Activated T-helper 1 cell treated with anti-CD3 and anti-CD28 coated beads, Interleukin-2, amount 50 U/mL, for 16 hours (primary cell): ENCODE results near the gene RNASE12.
"Not testable (repeated sequence)": the region's sequence is repeated elsewhere in the genome, so short reads cannot be mapped to it uniquely, and the experiment has no call there.

Source experiments
- DNase-seq, 2 donors: peaks; one replicate each; pipeline ENCODE4 v3.0.0-alpha.2; 2020; ENCODE audit warnings: low read depth in 1 of 2, low spot score in 1 of 2

The RNASE12 gene

DNA sequence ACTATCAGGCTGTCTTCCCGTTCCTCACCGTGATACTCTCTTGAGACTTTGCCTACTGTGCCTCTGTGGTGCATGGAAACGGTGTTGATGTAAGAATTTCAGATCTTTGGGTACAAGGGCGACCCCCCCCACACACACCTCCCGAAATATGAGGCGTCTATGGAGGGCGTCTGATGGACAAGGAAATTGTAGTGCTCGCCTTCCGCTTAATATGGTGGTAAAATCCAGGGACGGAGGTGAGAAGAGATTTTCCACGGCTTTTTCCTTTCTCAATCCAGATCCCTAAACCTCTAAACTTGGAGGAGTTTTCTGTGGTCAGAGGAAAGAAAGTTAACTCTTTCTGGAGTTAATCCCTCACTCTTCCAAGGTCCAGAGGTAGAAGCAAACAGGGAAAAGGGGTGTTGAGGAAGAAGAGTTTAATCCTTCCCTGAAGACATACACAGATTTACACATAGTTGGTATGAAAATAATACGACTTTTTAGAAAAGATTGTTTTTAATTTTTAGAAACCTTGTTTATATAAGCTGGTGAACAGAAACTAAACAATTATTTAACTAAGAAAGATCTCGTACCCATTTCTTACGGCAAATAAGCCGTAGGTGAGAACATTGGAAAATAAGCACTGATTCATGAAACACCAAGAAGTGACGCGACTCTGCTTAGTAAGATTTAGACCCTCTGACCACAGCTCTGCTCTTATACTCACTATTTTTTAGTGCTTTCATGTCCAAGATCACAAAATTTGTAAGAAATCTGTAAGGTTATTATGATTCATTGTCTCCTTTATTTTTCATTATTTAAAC lies 23.1 kb upstream of the RNASE12 start:
- no peak for DNase-seq

DNA sequence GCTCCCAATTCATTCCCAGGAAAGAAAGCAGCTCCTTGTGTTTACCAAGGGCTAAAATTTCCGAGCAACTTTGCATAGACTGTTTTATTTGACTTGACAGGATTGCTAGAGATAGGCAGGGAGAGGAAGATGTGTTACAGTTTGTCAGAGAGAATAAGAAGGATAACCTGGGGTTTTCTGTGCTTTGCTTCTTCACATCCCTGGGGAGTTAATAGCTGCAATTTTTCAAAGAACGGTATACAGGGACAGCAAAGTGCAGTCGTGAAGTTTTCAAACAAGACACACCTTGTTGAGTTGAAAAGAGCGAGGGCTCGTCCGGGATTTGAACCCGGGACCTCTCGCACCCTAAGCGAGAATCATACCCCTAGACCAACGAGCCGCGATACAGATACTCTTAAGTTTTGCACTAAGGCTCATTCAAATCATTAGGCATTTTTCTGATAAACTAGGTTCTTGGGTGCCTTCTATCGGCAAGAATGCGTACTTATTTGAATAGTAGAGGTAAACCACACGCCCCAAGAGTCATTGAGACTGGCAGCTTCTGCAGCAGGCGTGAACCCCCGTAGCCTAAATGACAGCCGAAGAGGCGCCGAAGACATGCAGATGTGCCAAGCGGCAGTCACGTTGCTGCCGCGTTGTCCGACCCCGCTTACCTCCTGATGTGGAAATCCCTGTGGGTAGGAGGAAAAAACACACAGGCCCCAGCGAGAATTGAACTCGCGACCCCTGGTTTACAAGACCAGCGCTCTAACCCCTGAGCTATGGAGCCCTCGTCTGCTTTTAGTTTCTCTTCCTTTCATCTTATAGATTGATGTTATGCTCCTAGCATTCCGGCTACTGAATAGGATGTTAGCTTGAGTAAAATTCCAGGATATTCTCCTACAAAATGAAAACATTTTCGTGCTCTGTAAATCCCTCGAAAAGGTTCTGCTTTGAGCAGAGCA lies 22.2 kb upstream of the RNASE12 start:
- DNase-seq: peak; percentile 54 to 69

DNA sequence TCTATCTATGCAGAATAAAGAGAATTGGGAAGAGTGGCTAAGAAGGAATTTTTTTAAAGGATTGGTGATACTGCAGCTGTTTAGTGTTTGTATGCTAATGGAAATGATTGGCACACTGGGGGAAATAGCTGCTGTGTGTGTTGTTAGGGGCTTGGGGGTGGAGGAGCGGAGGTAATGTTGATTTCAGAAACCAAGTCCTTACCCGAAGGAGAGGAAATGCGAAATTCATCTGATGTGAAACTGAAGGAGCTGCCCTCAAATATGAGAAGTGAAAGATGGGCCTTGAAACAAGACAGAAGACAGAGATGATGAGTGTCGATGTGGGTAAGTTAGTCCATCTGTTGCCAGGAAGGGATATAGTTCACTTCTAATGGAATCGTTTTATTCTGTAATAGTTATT lies 21.2 kb upstream of the RNASE12 start:
- no peak for DNase-seq

DNA sequence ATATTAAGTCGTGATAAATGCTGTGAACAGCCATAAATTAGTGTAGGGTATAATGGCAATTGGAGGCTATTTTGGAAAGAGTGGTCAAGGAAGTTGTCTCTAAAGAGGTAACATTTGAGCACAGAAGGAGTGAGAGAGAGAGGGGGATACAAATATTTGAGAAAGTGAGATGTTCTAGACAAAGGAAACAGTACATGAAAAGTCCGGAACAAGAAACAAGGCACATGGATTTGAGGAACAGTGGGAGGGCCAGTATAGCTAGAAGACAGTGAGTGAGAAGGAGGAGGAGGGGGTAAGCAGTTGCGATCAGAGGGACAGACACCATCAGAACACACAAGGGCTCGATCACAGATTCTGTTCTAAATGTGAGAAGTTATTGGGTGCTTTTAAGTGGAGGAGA lies 20.1 kb upstream of the RNASE12 start:
- DNase-seq: no peak

DNA sequence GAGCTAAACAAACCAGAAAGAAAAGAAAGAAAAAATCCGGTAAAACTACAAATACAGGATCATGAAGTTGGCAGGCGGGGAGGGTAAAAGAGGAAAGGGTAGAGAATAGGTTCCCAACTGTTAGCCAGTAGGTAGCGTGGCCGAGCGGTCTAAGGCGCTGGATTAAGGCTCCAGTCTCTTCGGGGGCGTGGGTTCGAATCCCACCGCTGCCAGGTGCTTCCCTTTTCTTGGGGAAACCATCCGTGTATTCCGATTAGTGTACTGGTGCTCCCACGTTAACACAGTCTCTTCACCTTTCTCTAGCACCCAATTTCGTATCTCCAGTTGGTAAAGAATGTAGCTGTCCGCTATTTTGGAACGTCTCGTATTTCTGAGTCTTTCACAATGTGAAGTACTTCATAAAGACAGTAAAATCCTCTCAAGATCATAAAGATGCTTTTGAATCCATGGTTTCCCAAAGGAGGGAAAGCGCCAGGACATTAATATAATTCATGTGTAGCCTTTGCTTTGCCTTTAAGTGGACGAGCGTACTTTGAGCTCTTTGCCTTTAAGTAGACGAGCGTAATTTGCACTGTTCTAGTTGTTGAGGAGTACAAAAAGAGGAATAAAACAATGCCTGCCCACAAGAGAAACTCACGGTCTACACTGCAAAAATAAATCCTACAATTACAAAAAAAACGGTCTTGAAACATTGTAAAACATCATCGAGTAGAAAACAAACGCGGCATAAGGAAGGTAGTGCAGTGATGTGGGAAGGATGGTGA lies 19.0 kb upstream of the RNASE12 start:
- DNase-seq: peak; percentile 33 to 53

DNA sequence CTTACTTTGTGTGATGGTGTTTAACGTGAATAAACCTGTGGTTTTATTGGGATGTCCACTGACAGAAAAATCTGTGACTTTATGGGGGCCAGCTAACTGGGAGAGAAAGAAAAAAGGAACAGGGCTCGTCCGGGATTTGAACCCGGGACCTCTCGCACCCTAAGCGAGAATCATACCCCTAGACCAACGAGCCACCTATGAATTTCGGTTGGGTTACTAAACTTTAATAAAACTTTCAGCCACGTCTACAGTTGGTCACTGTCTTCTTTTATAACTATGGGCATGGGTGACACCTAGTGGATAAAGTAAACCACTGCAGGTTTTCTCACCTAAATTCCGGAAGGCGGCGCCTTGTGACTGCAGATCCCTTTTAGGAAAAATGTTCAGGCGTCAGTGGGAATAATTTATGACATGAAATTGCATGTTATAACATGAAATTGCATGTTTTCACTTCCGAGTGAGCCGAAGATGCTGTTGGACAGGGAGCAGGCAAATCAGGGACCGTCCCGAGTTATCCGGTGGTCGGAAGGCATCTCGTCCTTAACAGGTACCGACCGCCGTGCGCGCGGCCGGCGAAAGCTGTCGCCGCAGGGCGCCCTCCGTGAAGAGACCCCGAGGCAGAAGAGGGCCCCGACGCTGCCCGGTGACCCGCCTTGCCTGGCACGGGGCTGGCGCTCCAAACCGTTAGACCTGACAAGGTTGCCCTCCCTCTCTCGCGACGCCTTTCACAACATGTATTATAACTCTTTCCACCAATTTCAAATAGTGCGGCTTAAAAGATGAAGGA lies 18.2 kb upstream of the RNASE12 start:
- peak in 1 of 2 donors; percentile 44 for DNase-seq

DNA sequence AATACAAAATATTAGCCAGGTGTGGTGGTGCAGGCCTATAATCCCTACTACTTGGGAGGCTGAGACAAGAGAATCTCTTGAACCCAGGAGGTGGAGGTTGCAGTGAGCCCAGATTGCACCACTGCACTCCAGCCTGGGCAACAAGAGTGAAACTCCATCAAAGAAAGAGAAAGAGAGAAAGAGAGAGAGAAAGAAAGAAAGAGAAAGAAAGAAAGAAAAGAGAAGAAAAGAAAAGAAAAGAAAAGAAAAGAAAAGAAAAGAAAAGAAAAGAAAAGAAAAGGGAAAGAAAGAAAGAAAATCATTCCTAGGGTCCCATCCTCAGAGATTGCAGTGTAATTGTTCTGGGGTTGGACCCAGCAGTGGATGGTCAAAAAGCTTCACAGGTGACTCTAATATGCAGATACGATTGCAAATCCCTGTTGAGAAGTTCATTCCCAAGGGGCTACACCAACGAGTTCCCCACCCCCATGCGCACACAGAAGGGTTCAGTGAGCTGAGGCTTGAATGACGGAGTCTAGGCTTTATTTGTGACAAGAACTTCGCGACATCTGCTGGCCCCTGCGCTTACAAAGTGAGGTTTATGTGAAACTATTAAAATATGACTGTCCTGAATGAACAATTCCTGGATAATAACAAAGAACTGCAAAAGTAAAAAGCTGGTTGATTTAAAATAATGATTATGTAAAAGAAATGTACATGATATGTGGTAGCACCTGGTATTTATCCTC lies 17.4 kb upstream of the RNASE12 start:
- DNase-seq: no peak

DNA sequence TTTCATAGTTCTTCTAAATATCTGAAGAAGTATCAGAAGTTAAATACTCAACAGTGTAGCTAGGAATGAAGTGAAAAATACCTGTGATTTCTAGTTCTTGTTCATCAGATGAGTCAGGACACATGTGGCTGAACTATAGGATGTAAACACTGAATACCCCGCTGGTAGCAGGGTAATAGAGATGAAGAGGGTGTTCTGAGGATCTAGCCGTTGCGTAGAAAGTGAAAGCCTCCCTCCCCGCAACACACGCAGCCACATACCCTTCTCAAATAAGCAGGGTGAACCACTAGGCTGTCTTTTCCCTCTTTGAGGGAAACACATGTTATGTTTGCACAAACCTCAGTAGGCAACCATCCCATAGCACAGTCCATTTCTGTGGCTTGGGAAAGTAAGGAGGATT lies 16.4 kb upstream of the RNASE12 start:
- no peak for DNase-seq

DNA sequence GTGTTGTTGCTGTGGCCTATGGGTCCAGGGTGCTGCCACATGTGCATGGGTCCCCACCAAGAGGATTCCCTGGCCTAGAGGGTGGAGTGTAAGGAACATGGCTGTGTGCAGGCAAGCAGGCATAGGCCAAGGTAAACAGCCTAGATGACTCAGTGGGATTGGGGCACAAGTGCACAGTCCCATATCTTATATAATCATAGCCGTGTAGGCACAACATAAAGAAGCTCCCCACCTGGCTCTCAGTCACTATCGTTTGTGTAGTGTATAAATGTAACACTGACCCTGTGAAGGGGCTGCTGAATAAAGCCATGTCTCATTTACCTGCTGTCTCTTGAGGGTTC lies 15.7 kb upstream of the RNASE12 start:
- DNase-seq: no peak

DNA sequence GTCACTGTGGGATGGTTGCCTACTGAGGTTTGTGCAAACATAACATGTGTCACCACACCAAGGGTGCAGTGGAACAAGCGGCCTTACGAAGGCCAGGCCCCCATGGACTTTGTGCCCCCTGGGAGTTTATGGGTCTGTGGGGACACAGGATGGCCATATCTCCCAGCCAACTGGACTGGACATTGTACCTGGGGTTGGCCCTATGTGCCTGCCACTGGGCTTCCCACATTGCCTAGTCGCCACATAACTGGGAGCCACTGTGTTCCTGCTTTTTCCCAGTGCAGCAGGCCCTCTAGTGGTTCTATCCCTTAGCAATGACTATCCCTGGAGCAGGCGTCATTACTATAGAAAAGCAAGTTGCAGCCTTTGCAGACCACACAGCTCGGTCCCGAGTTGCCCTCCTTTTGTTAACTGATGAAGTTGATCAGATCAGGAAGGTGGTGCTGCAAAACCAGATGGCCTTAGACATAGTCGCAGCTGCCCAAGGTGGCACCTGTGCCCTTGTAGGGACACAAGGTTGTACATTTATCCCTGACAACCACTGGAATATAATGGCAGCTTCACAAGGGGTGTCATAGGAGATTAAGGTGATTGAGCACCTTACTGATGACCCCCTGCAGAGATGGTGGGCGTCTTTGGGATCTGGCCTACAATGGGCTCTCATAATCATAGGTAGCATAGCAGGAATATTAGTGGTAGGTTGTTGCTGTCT lies 15.2 kb upstream of the RNASE12 start:
- DNase-seq: no peak

DNA sequence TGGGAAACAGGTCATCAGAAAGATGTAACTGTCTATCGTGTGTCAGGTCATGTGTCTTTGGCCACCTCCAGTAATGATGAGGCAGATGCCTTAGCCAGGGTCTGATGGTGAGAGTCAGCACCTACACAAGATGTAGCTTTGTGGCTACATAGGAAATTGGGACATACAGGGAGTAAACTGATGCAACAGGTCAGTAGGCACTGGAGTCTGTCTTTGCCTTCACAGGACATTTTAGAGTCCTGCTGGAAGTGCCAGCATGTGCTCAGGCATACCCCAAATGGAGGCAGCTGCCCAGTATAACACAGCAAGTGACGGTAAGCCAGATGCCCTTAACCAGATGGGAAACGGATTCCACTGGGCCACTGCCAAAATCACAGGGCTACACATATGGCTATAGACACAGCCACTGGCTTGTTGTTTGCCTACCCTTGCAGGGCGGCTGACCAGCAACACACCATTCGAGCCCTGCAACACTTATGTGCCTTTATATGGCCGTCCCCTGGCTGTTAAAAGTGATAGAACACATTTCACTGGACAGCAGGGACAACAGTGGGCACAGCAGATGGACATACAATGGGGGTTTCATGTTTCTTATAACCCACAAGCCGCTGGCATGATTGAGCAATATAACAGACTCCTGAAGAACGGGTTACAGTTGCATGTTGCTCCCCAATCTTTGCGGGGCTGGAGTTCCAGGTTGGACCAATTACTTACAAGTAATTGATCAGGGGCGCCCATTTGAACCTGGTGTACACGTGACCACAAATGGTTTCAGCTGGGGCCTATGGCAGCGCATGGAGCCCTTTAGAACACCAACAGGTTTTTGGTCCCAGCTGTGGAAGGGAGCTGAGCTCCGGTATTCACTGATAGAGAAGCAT lies 12.9 kb upstream of the RNASE12 start:
- no peak for DNase-seq

DNA sequence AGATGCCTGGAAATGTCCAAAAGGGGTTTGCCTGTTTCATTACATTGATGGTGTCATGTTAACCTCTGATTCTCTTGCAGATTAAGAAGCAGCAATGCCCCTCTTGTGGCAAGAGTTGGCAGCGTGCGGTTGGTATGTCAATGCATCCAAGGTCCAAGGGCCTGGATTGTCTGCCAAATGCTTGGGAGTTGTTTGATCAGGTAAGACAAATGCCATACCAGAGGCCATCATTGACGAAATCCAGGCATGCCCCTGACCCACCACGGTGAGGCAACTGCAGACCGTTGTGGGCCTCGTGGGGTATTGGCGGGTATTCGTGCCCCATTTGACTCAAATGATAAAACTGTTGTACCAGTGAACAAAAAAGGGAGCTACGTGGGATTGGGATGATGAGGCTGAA lies 11.4 kb upstream of the RNASE12 start:
- DNase-seq: no peak

DNA sequence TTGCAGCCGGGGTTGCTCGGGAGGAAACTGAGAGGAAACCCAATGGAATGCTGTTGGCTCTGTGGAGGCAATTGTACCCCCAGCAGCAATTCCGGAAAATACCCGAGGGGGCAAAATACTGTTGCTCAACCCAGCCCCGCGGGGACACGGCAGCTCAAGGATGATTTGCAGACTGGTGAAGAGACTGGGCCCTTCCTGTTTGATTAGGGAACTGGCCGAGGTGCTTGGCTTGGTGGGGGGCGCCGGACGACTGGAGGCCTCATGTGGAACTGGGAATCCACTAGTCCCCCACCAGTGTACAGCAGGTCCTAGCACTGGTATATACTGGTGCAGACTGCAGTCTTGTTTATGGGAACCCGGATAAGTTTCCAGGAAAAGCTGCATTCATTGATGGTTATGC lies 10.3 kb upstream of the RNASE12 start:
- DNase-seq: no peak

DNA sequence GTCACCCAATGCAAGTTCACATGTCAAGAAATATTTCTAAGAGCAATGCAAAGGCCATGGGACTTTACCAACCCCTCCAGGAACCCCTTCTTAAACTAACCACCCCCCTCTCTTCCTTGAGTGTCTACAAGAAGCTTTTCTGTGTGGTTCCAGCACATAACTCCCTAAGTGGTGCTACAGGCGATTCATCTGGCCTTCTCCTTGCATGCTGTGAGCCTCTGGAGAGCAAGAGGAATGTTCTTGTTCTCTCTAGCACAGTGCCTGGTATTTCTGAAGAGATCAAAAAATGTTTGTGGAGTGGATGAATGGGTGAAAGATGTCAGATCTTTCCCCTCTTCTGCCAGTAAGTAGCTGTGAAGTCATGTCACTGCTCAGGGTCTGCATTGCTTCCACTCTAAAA lies 5.9 kb upstream of the RNASE12 start:
- no peak for DNase-seq

DNA sequence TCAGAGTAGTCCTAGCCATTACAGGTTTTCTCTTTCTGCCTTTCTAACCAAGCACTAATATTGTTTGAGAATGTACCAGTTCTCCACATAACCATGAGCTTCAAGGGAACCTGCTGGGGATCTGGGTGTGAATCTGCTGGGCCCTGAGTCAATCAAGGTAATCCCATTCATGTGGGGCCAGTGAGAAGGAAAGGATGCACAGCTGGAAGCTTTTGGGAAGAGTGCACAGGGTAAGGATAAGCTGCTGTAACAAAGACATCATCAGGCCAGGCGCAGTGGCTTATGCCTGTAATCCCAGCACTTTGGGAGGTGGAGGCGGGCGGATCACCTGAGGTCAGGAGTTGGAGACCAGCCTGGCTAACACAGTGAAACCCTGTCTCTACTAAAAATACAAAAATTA lies 4.5 kb upstream of the RNASE12 start:
- not testable (repeated sequence) for DNase-seq

DNA sequence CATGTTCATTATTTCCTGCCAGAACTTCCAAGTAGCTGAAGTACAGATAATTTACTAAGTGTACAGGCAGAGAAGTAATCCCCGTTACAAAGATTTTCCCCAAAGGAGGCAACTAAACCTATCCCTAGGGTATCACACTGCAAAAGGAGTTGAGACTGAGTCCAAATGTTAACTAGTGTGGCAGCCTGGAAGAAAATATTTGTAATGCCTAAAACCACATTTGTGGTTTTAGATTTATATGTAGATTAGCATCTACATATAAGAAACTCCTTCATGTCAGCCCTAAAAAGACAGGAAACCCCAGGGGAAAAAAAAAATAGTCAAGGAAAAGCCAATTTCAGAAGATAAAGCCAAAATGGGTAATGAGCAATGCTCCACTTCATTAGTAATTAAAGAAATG lies 1.4 kb upstream of the RNASE12 start:
- DNase-seq: no peak

DNA sequence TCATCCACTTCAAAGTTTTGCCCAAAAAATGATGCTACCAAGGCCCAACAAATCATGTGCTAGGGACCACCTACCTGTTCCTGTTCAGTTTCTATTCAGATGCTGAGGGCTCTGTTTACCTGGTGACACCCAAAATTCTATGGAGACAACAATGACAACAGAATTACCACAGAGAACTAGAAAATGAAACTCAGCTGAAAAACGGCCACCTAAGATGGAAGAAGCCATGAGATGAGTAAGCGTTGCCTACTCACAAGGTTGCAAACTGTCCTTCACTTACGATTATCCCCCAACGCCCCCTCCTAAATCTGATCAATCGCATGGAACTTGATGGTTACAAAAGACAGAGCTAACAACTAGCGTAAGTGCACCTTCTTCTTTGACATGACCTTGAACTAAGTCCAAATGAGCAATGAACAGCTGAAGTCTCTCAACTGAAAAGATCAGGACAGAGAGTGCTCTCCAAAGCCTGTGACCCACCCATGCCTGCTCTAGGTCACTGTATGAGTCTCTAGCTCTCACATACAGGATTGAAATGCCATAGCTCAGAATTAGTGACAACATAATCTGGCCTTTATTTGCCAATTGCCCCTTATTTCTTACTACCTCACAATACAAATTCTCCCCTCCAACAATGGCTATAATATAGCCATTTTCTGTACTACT lies 3.6 kb downstream of the RNASE12 start, which contains the start of gene RNASE11:
Gene RNASE11, minus strand, starts transcription at position 513 of the 666 bp plus-strand sequence.
- no peak for DNase-seq

DNA sequence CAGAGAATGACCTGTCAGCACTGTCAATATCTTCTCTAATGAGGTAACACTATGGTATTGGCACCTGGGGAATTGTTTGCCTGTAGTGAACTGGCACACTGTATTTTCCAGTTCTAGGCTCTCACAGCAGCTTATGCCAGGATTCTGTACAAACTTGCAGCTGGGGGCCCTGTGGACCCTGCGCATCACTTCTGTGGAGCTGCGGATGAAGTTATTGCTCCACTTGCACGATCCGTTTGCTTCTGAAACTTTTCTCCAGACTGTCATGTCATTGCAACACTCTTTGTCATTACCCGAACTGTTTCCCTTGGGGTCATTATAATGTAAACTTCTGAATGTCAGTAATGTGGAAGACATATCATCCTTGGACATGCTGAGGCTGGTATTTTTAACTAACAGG lies 7.3 kb downstream of the RNASE12 start:
- no peak for DNase-seq
